HFF-Myc (cell line): ENCODE data around the gene CAPNS2.

Experiments used
- DNase-seq: peaks from one replicate; pipeline ENCODE4 v3.0.0-alpha.2; 2011; ENCODE audit warnings: low read depth; ENCODE audit errors: extremely low read depth
- H3K4me3 ChIP-seq: replicated peaks from 2 replicates; pipeline ENCODE4 v1.5.1; 2011; ENCODE audit warnings: low read depth, mild to moderate bottlenecking, control low read depth, low read length
- CTCF ChIP-seq: IDR thresholded peaks from 2 replicates; pipeline ENCODE4 v1.5.1; 2012; ENCODE audit warnings: mild to moderate bottlenecking, low read depth, low read length, control low read depth; ENCODE audit errors: missing control alignments

The CAPNS2 gene

GRCh38 chr16:55572439-55572838 lies 6.0 kb downstream of the CAPNS2 start:
- no peak for TF ChIP-seq CTCF
- no peak overlapping the region for H3K4me3 ChIP-seq
- peak; percentile 5 for DNase-seq

GRCh38 chr16:55574811-55575210 lies 8.3 kb downstream of the CAPNS2 start:
- no peak for DNase-seq
- no peak for TF ChIP-seq CTCF
- no peak overlapping the region for H3K4me3 ChIP-seq

GRCh38 chr16:55575496-55575895 lies 9.0 kb downstream of the CAPNS2 start:
- no peak for TF ChIP-seq CTCF
- no peak for DNase-seq
- H3K4me3 ChIP-seq = no peak overlapping the region

DNA sequence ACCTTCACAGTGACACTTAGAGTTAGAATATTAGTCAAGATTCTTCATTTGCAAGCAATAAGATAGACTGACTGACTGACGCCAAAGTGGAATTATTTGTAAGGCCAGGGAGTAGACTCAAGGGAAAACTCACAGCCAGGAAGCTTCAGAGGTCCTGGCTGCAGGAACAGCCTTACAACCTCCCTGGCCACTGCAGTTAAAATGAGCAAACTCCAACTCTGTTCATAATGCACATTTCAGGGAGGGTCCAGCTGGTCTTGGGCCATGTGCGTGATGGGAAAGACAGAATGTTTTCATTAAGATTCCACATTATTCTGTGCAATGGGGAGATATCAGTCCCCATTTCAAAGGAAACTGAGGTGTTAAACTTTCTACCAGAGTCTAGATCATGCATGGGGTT lies 9.9 kb downstream of the CAPNS2 start:
- TF ChIP-seq CTCF = no peak
- H3K4me3 ChIP-seq = no peak overlapping the region
- no peak for DNase-seq

GRCh38 chr16:55577887-55578286 lies 11.4 kb downstream of the CAPNS2 start:
- DNase-seq = no peak
- no peak for TF ChIP-seq CTCF

GRCh38 chr16:55585631-55586030 lies 19.1 kb downstream of the CAPNS2 start:
- H3K4me3 ChIP-seq = no peak overlapping the region
- TF ChIP-seq CTCF = no peak
- no peak for DNase-seq

More at GRCh38 chr16:55577887-55578286, 11.4 kb downstream of the CAPNS2 start:
- no peak overlapping the region for H3K4me3 ChIP-seq

DNA sequence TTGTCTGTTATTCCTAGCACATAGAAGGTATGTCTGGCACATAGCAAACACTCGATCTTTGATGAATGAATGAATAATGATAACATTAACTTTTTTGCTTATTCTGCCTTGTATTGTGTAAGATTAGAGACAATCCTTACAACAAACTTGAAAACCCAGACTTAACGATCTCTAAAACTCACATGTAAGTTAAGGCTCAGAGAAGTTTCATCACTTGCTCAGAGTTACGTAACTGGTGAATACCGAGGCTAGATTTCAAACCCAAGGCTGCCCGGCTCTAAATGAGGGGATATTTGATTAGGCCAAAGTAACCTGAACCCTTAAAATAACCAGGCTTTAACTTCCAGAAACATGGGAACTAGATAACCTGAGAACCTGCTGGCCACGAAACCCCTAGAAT lies 22.3 kb downstream of the CAPNS2 start:
- DNase-seq = no peak
- no peak for TF ChIP-seq CTCF
- H3K4me3 ChIP-seq = no peak overlapping the region
